ENCODE data around the gene ARID1B. TPM values are rescaled to one million over a fixed set of nuclear protein-coding genes. Genes with fewer than 3 reads are reported as not detected.
A peak's percentile ranks its signal among the peaks of the same experiment; 100 is the strongest.

ARID1B gene
- total and polyA plus RNA-seq, 9 of the 15 experiments (the other 6 are each of a cell fraction or from before 2014, with no cell fraction given): 12.5 to 50.5 (median 25.8) TPM

DNA sequence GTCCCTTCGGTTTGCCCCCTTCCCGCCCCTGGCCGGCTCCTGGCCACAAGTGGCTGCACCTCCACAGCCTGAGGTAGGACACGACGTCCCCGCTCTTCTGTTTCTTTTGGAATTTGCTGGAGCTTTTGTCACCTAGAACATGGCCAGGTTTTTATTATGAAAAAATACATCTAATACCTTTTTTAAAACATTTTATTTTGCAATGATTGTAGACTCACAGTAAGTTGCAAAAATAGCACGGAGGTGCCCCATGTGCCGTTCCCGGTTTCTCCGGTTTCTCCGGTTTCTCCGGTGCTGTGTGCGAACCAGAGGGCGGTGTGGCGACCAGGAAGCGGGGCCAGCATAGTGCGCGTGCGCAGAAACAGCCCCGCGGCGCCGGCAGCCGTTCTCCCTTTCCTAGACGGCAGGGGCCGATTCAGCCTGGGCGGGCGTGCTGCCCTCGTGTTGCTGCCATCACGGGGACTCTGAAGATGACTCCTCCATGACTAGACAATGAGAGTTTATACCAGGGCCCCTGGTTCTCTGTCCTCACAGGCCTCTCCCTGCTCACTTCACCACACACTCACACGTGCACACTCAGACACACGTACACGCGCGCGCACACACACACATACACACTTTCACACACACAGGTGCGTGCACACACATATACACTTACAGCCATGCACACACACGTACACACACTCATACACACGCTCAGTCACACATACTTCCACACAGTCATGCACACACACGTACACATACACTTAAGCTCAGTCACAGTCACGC lies 444.1 kb downstream of the ARID1B start (continued):
- TF ChIP-seq JUN (IDR thresholded peaks at IDR 0.05; ENCODE audit: borderline replicate concordance, low read depth, low read length): no peak
- peak; percentile 68; the same call in 1 of the 2 replicates for TF ChIP-seq JUN (CRISPR knock-in tag; IDR thresholded peaks at IDR 0.05; ENCODE audit: borderline replicate concordance)
- TF ChIP-seq ZNF263 (CRISPR knock-in tag; IDR thresholded peaks at IDR 0.05; ENCODE audit: borderline replicate concordance): no peak
- no peak for TF ChIP-seq ZNF717 (CRISPR knock-in tag; IDR thresholded peaks at IDR 0.05)
- TF ChIP-seq NRF1 (conservative IDR thresholded peaks at IDR 0.05 in 1 of 2, IDR thresholded peaks at IDR 0.05 in 1 of 2): peak; percentile 92 to 93
- TF ChIP-seq BCOR (IDR thresholded peaks at IDR 0.05): peak; percentile 83
- TF ChIP-seq TRIM24 (IDR thresholded peaks at IDR 0.05): peak; percentile 68 to 91
- TF ChIP-seq NR4A1 (CRISPR knock-in tag; IDR thresholded peaks at IDR 0.05): 0 out of 2 replicates have a peak, but pooled peaks have one; percentile 32
- no peak for TF ChIP-seq NR4A1 (tag; IDR thresholded peaks at IDR 0.05)
- TF ChIP-seq SP1 (CRISPR knock-in tag; IDR thresholded peaks at IDR 0.05): no peak
- TF ChIP-seq, protein P1, sequence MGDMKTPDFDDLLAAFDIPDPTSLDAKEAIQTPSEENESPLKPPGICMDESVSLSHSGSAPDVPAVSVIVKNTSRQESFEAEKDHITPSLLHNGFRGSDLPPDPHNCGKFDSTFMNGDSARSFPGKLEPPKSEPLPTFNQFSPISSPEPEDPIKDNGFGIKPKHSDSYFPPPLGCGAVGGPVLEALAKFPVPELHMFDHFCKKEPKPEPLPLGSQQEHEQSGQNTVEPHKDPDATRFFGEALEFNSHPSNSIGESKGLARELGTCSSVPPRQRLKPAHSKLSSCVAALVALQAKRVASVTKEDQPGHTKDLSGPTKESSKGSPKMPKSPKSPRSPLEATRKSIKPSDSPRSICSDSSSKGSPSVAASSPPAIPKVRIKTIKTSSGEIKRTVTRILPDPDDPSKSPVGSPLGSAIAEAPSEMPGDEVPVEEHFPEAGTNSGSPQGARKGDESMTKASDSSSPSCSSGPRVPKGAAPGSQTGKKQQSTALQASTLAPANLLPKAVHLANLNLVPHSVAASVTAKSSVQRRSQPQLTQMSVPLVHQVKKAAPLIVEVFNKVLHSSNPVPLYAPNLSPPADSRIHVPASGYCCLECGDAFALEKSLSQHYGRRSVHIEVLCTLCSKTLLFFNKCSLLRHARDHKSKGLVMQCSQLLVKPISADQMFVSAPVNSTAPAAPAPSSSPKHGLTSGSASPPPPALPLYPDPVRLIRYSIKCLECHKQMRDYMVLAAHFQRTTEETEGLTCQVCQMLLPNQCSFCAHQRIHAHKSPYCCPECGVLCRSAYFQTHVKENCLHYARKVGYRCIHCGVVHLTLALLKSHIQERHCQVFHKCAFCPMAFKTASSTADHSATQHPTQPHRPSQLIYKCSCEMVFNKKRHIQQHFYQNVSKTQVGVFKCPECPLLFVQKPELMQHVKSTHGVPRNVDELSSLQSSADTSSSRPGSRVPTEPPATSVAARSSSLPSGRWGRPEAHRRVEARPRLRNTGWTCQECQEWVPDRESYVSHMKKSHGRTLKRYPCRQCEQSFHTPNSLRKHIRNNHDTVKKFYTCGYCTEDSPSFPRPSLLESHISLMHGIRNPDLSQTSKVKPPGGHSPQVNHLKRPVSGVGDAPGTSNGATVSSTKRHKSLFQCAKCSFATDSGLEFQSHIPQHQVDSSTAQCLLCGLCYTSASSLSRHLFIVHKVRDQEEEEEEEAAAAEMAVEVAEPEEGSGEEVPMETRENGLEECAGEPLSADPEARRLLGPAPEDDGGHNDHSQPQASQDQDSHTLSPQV (IDR thresholded peaks at IDR 0.05): peak; percentile 90
- TF ChIP-seq GABPA (tag; conservative IDR thresholded peaks at IDR 0.05; ENCODE audit: low read depth): peak; percentile 25
- peak; percentile 80 for TF ChIP-seq POLR2AphosphoS5 (IDR thresholded peaks at IDR 0.05; ENCODE audit: control insufficient read depth, insufficient read depth, low read depth, low read length)
- 0 out of 2 replicates have a peak, but pooled peaks have one; percentile 26 for TF ChIP-seq TEAD4 (IDR thresholded peaks at IDR 0.05; ENCODE audit: low read length)
- TF ChIP-seq TEAD4 (CRISPR knock-in tag; IDR thresholded peaks at IDR 0.05; ENCODE audit: borderline replicate concordance): 0 out of 2 replicates have a peak, but pooled peaks have one; percentile 60
- TF ChIP-seq, protein P2, sequence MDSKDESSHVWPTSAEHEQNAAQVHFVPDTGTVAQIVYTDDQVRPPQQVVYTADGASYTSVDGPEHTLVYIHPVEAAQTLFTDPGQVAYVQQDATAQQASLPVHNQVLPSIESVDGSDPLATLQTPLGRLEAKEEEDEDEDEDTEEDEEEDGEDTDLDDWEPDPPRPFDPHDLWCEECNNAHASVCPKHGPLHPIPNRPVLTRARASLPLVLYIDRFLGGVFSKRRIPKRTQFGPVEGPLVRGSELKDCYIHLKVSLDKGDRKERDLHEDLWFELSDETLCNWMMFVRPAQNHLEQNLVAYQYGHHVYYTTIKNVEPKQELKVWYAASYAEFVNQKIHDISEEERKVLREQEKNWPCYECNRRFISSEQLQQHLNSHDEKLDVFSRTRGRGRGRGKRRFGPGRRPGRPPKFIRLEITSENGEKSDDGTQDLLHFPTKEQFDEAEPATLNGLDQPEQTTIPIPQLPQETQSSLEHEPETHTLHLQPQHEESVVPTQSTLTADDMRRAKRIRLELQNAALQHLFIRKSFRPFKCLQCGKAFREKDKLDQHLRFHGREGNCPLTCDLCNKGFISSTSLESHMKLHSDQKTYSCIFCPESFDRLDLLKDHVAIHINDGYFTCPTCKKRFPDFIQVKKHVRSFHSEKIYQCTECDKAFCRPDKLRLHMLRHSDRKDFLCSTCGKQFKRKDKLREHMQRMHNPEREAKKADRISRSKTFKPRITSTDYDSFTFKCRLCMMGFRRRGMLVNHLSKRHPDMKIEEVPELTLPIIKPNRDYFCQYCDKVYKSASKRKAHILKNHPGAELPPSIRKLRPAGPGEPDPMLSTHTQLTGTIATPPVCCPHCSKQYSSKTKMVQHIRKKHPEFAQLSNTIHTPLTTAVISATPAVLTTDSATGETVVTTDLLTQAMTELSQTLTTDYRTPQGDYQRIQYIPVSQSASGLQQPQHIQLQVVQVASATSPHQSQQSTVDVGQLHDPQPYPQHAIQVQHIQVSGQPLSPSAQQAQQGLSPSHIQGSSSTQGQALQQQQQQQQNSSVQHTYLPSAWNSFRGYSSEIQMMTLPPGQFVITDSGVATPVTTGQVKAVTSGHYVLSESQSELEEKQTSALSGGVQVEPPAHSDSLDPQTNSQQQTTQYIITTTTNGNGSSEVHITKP (IDR thresholded peaks at IDR 0.05; ENCODE audit: partially characterized antibody): no peak
- TF ChIP-seq, protein P3, sequence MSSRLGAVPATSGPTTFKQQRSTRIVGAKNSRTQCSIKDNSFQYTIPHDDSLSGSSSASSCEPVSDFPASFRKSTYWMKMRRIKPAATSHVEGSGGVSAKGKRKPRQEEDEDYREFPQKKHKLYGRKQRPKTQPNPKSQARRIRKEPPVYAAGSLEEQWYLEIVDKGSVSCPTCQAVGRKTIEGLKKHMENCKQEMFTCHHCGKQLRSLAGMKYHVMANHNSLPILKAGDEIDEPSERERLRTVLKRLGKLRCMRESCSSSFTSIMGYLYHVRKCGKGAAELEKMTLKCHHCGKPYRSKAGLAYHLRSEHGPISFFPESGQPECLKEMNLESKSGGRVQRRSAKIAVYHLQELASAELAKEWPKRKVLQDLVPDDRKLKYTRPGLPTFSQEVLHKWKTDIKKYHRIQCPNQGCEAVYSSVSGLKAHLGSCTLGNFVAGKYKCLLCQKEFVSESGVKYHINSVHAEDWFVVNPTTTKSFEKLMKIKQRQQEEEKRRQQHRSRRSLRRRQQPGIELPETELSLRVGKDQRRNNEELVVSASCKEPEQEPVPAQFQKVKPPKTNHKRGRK (tag; IDR thresholded peaks at IDR 0.05): no peak
- TF ChIP-seq ZNF175 (CRISPR knock-in tag; IDR thresholded peaks at IDR 0.05; ENCODE audit: low read depth): peak; percentile 71; the same call in 1 of the 2 replicates
- TF ChIP-seq FOXP1 (CRISPR knock-in tag; IDR thresholded peaks at IDR 0.05): 0 out of 2 replicates have a peak, but pooled peaks have one; percentile 61
